ENCODE results near the gene MAD2L2. TPM values are rescaled to one million over a fixed set of nuclear protein-coding genes. Genes with fewer than 3 reads are reported as not detected.

The MAD2L2 gene
- total RNA-seq, 5 donors from 2014 or later (not counting 1 experiment from before 2014, with no cell fraction given) = 22.4 to 28.5 (median 24.0) TPM

GRCh38 chr1:11691302-11691914, 10.5 kb upstream of the MAD2L2 start, which contains the start of gene DRAXIN:
TSS of gene DRAXIN (plus strand) at chr1:11691710. CDS start at chr1:11706259, 14,549 bp downstream.
- Histone ChIP-seq H3K9me3 (no peaks in the 10 kb centered on the region), H3K27me3 (replicated peaks in 1 of 2; ENCODE audit: control insufficient read depth in 2 of 2, extremely low read depth in 1 of 2, insufficient read depth in 2 of 2, low read length in 1 of 2) (peaks cover 9 to 64% of the 10 kb centered on the region in 2 experiments), H3K4me1 (ENCODE audit: control insufficient read depth in 1 of 2, extremely low read depth in 1 of 2, insufficient read depth in 2 of 2, low read length in 2 of 2) (peaks cover 8 to 34% of the 10 kb centered on the region in 2 experiments), H3K27ac (ENCODE audit: low read length) (no peak within 1 kb of the TSS), H3K36me3 (ENCODE audit: control insufficient read depth in 2 of 2, extremely low read depth in 1 of 2, insufficient read depth in 1 of 2, low read length in 1 of 2) (no peaks in the 10 kb centered on the region), H3K4me3 (ENCODE audit: control insufficient read depth in 1 of 2, extremely low read depth in 1 of 2, low read length in 1 of 2) (peak within 1 kb of the TSS; percentile 26 to 53)
- ATAC-seq (replicated peaks in 1 of 4) (peak in 3 of 4 experiments; percentile 28 to 49 (median 30)), DNase-seq (peak in 4 of 35 experiments; percentile 9 to 25 (median 20))
- Mint-ChIP-seq H3K27me3 (peaks cover 39 to 51% of the 10 kb centered on the region in 2 donors), H3K9me3 (no peaks in the 10 kb centered on the region), H3K4me1 (peaks cover 26 to 33% (median 29%) of the 10 kb centered on the region in 3 donors), H3K4me3 (peak within 1 kb of the TSS; percentile 53 to 78 (median 65)), H3K27ac (no peak within 1 kb of the TSS), H3K36me3 (no peaks in the 10 kb centered on the region)
- POLR2A ChIA-PET = interaction anchor here in 1 of 2 donors (0.5 kb wide), 1 partner anchor 27 kb away, joined by 5 read pairs; no protein-coding TSS in a partner anchor
- under 1% methylated on average over 66 of the region's 78 CpGs for WGBS (ENCODE audit: insufficient coverage)
- CTCF ChIA-PET = interaction anchor here in 1 of 2 donors (0.6 kb wide), 1 partner anchor 191 kb away, joined by 3 read pairs; no protein-coding TSS in a partner anchor

GRCh38 chr1:11690397-11691301, 9.7 kb upstream of the MAD2L2 start:
- WGBS (ENCODE audit: insufficient coverage) = 7% methylated on average over 55 of the region's 64 CpGs
- H3K27me3 ChIP-seq (replicated peaks in 1 of 2; ENCODE audit: control insufficient read depth in 2 of 2, extremely low read depth in 1 of 2, insufficient read depth in 2 of 2, low read length in 1 of 2) = peaks cover 9 to 70% of the 10 kb centered on the region in 2 experiments
- CTCF ChIA-PET = interaction anchor here in 1 of 2 donors (0.5 to 0.6 kb wide), 2 partner anchors 27 to 191 kb away, joined by 3 to 4 read pairs; no protein-coding TSS in a partner anchor
- ATAC-seq (replicated peaks in 1 of 4) (no peak), DNase-seq (no peak)
- Mint-ChIP-seq H3K27ac (no peak overlapping the region), H3K4me3 (peak overlapping the region; percentile 25 to 70 (median 62)), H3K4me1 (peaks cover 26 to 33% (median 29%) of the 10 kb centered on the region in 3 donors), H3K27me3 (peaks cover 42 to 55% of the 10 kb centered on the region in 2 donors), H3K36me3 (no peaks in the 10 kb centered on the region), H3K9me3 (no peaks in the 10 kb centered on the region)
- POLR2A ChIA-PET = interaction anchor here in 1 of 2 donors (0.5 kb wide), 1 partner anchor 26 kb away, joined by 5 read pairs; no protein-coding TSS in a partner anchor
- H3K9me3 ChIP-seq = no peaks in the 10 kb centered on the region
- no peaks in the 10 kb centered on the region for H3K36me3 ChIP-seq (ENCODE audit: control insufficient read depth in 2 of 2, extremely low read depth in 1 of 2, insufficient read depth in 1 of 2, low read length in 1 of 2)
- peak overlapping the region; percentile 26 to 53 for H3K4me3 ChIP-seq (ENCODE audit: control insufficient read depth in 1 of 2, extremely low read depth in 1 of 2, low read length in 1 of 2)
- no peak overlapping the region for H3K27ac ChIP-seq (ENCODE audit: low read length)
- peaks cover 8 to 34% of the 10 kb centered on the region in 2 experiments for H3K4me1 ChIP-seq (ENCODE audit: control insufficient read depth in 1 of 2, extremely low read depth in 1 of 2, insufficient read depth in 2 of 2, low read length in 2 of 2)

GRCh38 chr1:11688506-11688905, 7.6 kb upstream of the MAD2L2 start:
- Mint-ChIP-seq H3K9me3 (no peaks in the 10 kb centered on the region), H3K27ac (no peak overlapping the region), H3K36me3 (no peaks in the 10 kb centered on the region), H3K27me3 (peaks cover 36 to 50% of the 10 kb centered on the region in 2 donors), H3K4me1 (peaks cover 21 to 25% (median 24%) of the 10 kb centered on the region in 3 donors), H3K4me3 (no peak overlapping the region)
- ATAC-seq (replicated peaks in 1 of 4) (no peak), DNase-seq (no peak)
- Histone ChIP-seq H3K9me3 (no peaks in the 10 kb centered on the region), H3K36me3 (ENCODE audit: control insufficient read depth in 2 of 2, extremely low read depth in 1 of 2, insufficient read depth in 1 of 2, low read length in 1 of 2) (no peaks in the 10 kb centered on the region), H3K4me1 (ENCODE audit: control insufficient read depth in 1 of 2, extremely low read depth in 1 of 2, insufficient read depth in 2 of 2, low read length in 2 of 2) (peaks cover 8 to 28% of the 10 kb centered on the region in 2 experiments), H3K4me3 (ENCODE audit: control insufficient read depth in 1 of 2, extremely low read depth in 1 of 2, low read length in 1 of 2) (no peak overlapping the region), H3K27ac (ENCODE audit: low read length) (no peak overlapping the region), H3K27me3 (replicated peaks in 1 of 2; ENCODE audit: control insufficient read depth in 2 of 2, extremely low read depth in 1 of 2, insufficient read depth in 2 of 2, low read length in 1 of 2) (peaks cover 9 to 64% of the 10 kb centered on the region in 2 experiments)
- ChIA-PET CTCF (interaction anchor here in 1 of 2 donors (0.6 kb wide), 1 partner anchor 32 kb away, joined by 3 read pairs; no protein-coding TSS in a partner anchor), POLR2A (no interaction called here)
- 97% methylated on average over 4 of the region's 4 CpGs for WGBS (ENCODE audit: insufficient coverage)

- Mint-ChIP-seq H3K36me3 (no peaks in the 10 kb centered on the region), H3K4me1 (peaks cover 7 to 11% (median 8%) of the 10 kb centered on the region in 3 donors), H3K4me3 (no peak overlapping the region), H3K27ac (no peak overlapping the region), H3K9me3 (no peaks in the 10 kb centered on the region), H3K27me3 (peaks cover 22 to 31% of the 10 kb centered on the region in 2 donors)
- no peak overlapping the region for H3K27ac ChIP-seq (ENCODE audit: low read length)
- no peaks in the 10 kb centered on the region for H3K9me3 ChIP-seq
- WGBS (ENCODE audit: insufficient coverage) = 67% methylated on average over 1 of the region's 7 CpGs
- POLR2A ChIA-PET = no interaction called here
- H3K27me3 ChIP-seq (replicated peaks in 1 of 2; ENCODE audit: control insufficient read depth in 2 of 2, extremely low read depth in 1 of 2, insufficient read depth in 2 of 2, low read length in 1 of 2) = peaks cover 7 to 42% of the 10 kb centered on the region in 2 experiments
- CTCF ChIA-PET = interaction anchor here in 1 of 2 donors (0.7 kb wide), 1 partner anchor 11 kb away, joined by 4 read pairs; no protein-coding TSS in a partner anchor
- ATAC-seq (replicated peaks in 1 of 4) (no peak), DNase-seq (no peak)
- H3K4me3 ChIP-seq (ENCODE audit: control insufficient read depth in 1 of 2, extremely low read depth in 1 of 2, low read length in 1 of 2) = no peak overlapping the region
- no peaks in the 10 kb centered on the region for H3K36me3 ChIP-seq (ENCODE audit: control insufficient read depth in 2 of 2, extremely low read depth in 1 of 2, insufficient read depth in 1 of 2, low read length in 1 of 2)
- H3K4me1 ChIP-seq (ENCODE audit: control insufficient read depth in 1 of 2, extremely low read depth in 1 of 2, insufficient read depth in 2 of 2, low read length in 2 of 2) = peaks cover 1 to 12% of the 10 kb centered on the region in 2 experiments
These were observed 4.3 kb upstream of the MAD2L2 start for GRCh38 chr1:11685210-11685752.

GRCh38 chr1:11684070-11684469, 3.1 kb upstream of the MAD2L2 start:
- Mint-ChIP-seq H3K27me3 (peaks cover 15 to 23% of the 10 kb centered on the region in 2 donors), H3K36me3 (no peaks in the 10 kb centered on the region), H3K9me3 (no peaks in the 10 kb centered on the region), H3K4me3 (no peak overlapping the region), H3K27ac (no peak overlapping the region), H3K4me1 (peaks cover 9 to 17% (median 13%) of the 10 kb centered on the region in 3 donors)
- Histone ChIP-seq H3K36me3 (ENCODE audit: control insufficient read depth in 2 of 2, extremely low read depth in 1 of 2, insufficient read depth in 1 of 2, low read length in 1 of 2) (no peaks in the 10 kb centered on the region), H3K27ac (ENCODE audit: low read length) (no peak overlapping the region), H3K4me1 (ENCODE audit: control insufficient read depth in 1 of 2, extremely low read depth in 1 of 2, insufficient read depth in 2 of 2, low read length in 2 of 2) (peaks cover 2 to 24% of the 10 kb centered on the region in 2 experiments), H3K27me3 (replicated peaks in 1 of 2; ENCODE audit: control insufficient read depth in 2 of 2, extremely low read depth in 1 of 2, insufficient read depth in 2 of 2, low read length in 1 of 2) (peaks cover 0 to 37% of the 10 kb centered on the region in 2 experiments), H3K4me3 (ENCODE audit: control insufficient read depth in 1 of 2, extremely low read depth in 1 of 2, low read length in 1 of 2) (no peak overlapping the region), H3K9me3 (no peaks in the 10 kb centered on the region)
- ChIA-PET POLR2A (no interaction called here), CTCF (no interaction called here)
- 91% methylated on average over 4 of the region's 7 CpGs for WGBS (ENCODE audit: insufficient coverage)
- ATAC-seq (replicated peaks in 1 of 4) = no peak
- DNase-seq = no peak
